NCI-H2227 treated with DMSO at 0.1 percent for 48 hours (cell line): ENCODE data around the gene PET117.
"Not testable (repeated sequence)": the region's sequence is repeated elsewhere in the genome, so short reads cannot be mapped to it uniquely, and the experiment has no call there.

ENCODE experiments used
- DNase-seq: peaks from one replicate; lab custom pipeline; 2025; lab: John Stamatoyannopoulos, UW

PET117 gene

GRCh38 chr20:18164356-18164755, 26.7 kb downstream of the PET117 start:
- DNase-seq: no peak

GRCh38 chr20:18165553-18165952, 27.9 kb downstream of the PET117 start:
- no peak for DNase-seq

- DNase-seq: no peak
These were observed 28.7 kb downstream of the PET117 start for GRCh38 chr20:18166241-18166881.

GRCh38 chr20:18166950-18167349, 29.3 kb downstream of the PET117 start:
- DNase-seq: no peak

GRCh38 chr20:18172379-18172778, 34.7 kb downstream of the PET117 start:
- DNase-seq: no peak

GRCh38 chr20:18174906-18175683, 37.4 kb downstream of the PET117 start:
- DNase-seq: no peak

- DNase-seq: no peak
These were observed 38.7 kb downstream of the PET117 start for GRCh38 chr20:18176318-18176785.

- DNase-seq: not testable (repeated sequence)
These were observed 42.7 kb downstream of the PET117 start for GRCh38 chr20:18180366-18180765.

GRCh38 chr20:18180815-18181214, 43.2 kb downstream of the PET117 start:
- DNase-seq: no peak

GRCh38 chr20:18187020-18187419, 49.4 kb downstream of the PET117 start:
- DNase-seq: no peak

- no peak for DNase-seq
These were observed 50.8 kb downstream of the PET117 start for GRCh38 chr20:18188434-18188833.

GRCh38 chr20:18190338-18191233, 52.9 kb downstream of the PET117 start:
- no peak for DNase-seq

- no peak for DNase-seq
These were observed 53.6 kb downstream of the PET117 start for GRCh38 chr20:18191306-18191705.
